SK-N-SH (cell line): ENCODE results near the gene SOX10. TPM values are rescaled to one million over a fixed set of nuclear protein-coding genes. Genes with fewer than 3 reads are reported as not detected.

ENCODE experiments used
- CTCF ChIA-PET: fragments of 300-600, 350-600 bp; formaldehyde crosslinking; extraction: SDS; loops from one replicate; lab custom pipeline; 2021; lab: Yijun Ruan, JAX
- POLR2A ChIA-PET: fragments of 350-600 bp; sonication (Branson Sonifier 250); formaldehyde crosslinking; extraction: SDS; loops from one replicate; lab custom pipeline; 2020; ENCODE audit warnings: antibody characterized with exemption, inconsistent platforms; lab: Yijun Ruan, JAX
- DNase-seq: peaks from one replicate; pipeline ENCODE4 v3.0.0; 2012
- H2AFZ ChIP-seq: fragments of 200-600 bp; sonication (generic); 2 replicates; pipeline ENCODE4 v1.8.1; 2016; ENCODE audit warnings: antibody characterized with exemption, mild to moderate bottlenecking, low read depth
- H3F3A ChIP-seq: fragments of 200-600 bp; sonication (generic); replicated peaks from 2 replicates; pipeline ENCODE3; 2016; ENCODE audit warnings: antibody characterized with exemption, mild to moderate bottlenecking; ENCODE audit not compliant: insufficient read depth
- H3K27ac ChIP-seq, 2 experiments: fragments of 200-500 bp in 1 of 2; fragments of 200-600 bp in 1 of 2; sonication (Bioruptor generic) in 1 of 2; sonication (generic), shearing (Covaris generic) in 1 of 2; 2 replicates each; pipeline versions ENCODE4 v1.5.1 to v1.6.1; 2014 to 2016; ENCODE audit warnings: low read depth in 2 of 2, inconsistent platforms in 1 of 2, low read length in 1 of 2, mild to moderate bottlenecking in 1 of 2, mixed read lengths in 1 of 2
- H3K27me3 ChIP-seq: fragments of 200-600 bp; sonication (generic), shearing (Covaris generic); 2 replicates; pipeline ENCODE4 v1.6.1; 2016; ENCODE audit warnings: mixed run types; ENCODE audit not compliant: insufficient read depth
- H3K36me3 ChIP-seq, 2 experiments: fragments of 200-500 bp in 1 of 2; fragments of 200-600 bp in 1 of 2; sonication (Bioruptor generic) in 1 of 2; sonication (generic) in 1 of 2; replicated peaks in 1 of 2; 2 replicates each; pipeline versions ENCODE3 to v1.5.1; 2014 to 2016; ENCODE audit warnings: low read length in 1 of 2, mild to moderate bottlenecking in 1 of 2; ENCODE audit not compliant: insufficient read depth in 2 of 2, control insufficient read depth in 1 of 2
- H3K4me1 ChIP-seq, 2 experiments: fragments of 200-500 bp in 1 of 2; fragments of 200-600 bp in 1 of 2; sonication (Bioruptor generic) in 1 of 2; sonication (generic), shearing (Covaris generic) in 1 of 2; 2 replicates each; pipeline versions ENCODE4 v1.5.1 to v1.6.1; 2014 to 2016; ENCODE audit warnings: low read depth in 1 of 2, low read length in 1 of 2, mixed run types in 1 of 2; ENCODE audit not compliant: insufficient read depth in 2 of 2, control insufficient read depth in 1 of 2
- H3K4me2 ChIP-seq: fragments of 200-600 bp; sonication (generic), shearing (Covaris generic); 2 replicates; pipeline ENCODE4 v1.6.1; 2017; ENCODE audit warnings: mixed run types
- H3K4me3 ChIP-seq, 2 experiments: fragments of 200-500 bp in 1 of 2; fragments of 200-600 bp in 1 of 2; sonication (Bioruptor generic) in 1 of 2; sonication (generic), shearing (Covaris generic) in 1 of 2; 2 replicates each; pipeline versions ENCODE4 v1.5.1 to v1.8.1; 2014 to 2016; ENCODE audit warnings: low read depth in 2 of 2, inconsistent platforms in 1 of 2, low read length in 1 of 2, mild to moderate bottlenecking in 1 of 2, mixed read lengths in 1 of 2, moderate library complexity in 1 of 2
- H3K79me2 ChIP-seq: fragments of 200-600 bp; sonication (generic); 2 replicates; pipeline ENCODE4 v1.8.1; 2017; ENCODE audit warnings: mild to moderate bottlenecking; ENCODE audit not compliant: insufficient read depth
- H3K9ac ChIP-seq: fragments of 200-600 bp; sonication (generic); 2 replicates; pipeline ENCODE4 v1.6.1; 2017; ENCODE audit warnings: mixed run types
- H3K9me2 ChIP-seq: fragments of 200-600 bp; sonication (generic); 2 replicates; pipeline ENCODE4 v1.6.1; 2017; ENCODE audit warnings: mixed run types
- H3K9me3 ChIP-seq: fragments of 200-600 bp; sonication (generic); 2 replicates; pipeline ENCODE4 v1.6.1; 2017; ENCODE audit warnings: mixed run types, mild to moderate bottlenecking, moderate library complexity
- H4K20me1 ChIP-seq: fragments of 200-600 bp; sonication (generic); 2 replicates; pipeline ENCODE4 v1.6.1; 2017; ENCODE audit warnings: mild to moderate bottlenecking, mixed run types; ENCODE audit not compliant: insufficient read depth
- ELF1 ChIP-seq: IDR thresholded peaks from 2 replicates; pipeline ENCODE4 v1.4.0; 2012
- EP300 ChIP-seq, 2 experiments: IDR thresholded peaks; 2 replicates each; pipeline versions ENCODE4 v1.4.0 to v1.6.1; 2012; ENCODE audit warnings: borderline replicate concordance in 1 of 2, low read depth in 1 of 2, low read length in 1 of 2
- FOXJ3 ChIP-seq: sonication (generic); formaldehyde crosslinking; IDR thresholded peaks from 2 replicates; pipeline ENCODE4 v1.5.1; 2020; ENCODE audit warnings: mild to moderate bottlenecking, missing genetic modification reagents
- FOXM1 ChIP-seq: IDR thresholded peaks from 2 replicates; pipeline ENCODE4 v1.4.0; 2012; ENCODE audit warnings: low read depth, mild to moderate bottlenecking
- GABPA ChIP-seq: IDR thresholded peaks from 2 replicates; pipeline ENCODE4 v1.4.0; 2012; ENCODE audit warnings: low read depth, mild to moderate bottlenecking
- GATA2 ChIP-seq: sonication (generic); formaldehyde crosslinking; IDR thresholded peaks from 2 replicates; pipeline ENCODE4 v1.5.0; 2020; ENCODE audit warnings: mild to moderate bottlenecking, missing genetic modification reagents
- JUND ChIP-seq: IDR thresholded peaks from 2 replicates; pipeline ENCODE4 v1.4.0; 2012
- MAX ChIP-seq: IDR thresholded peaks from 2 replicates; pipeline ENCODE4 v1.4.0; 2012; ENCODE audit warnings: low read depth
- MEF2A ChIP-seq: IDR thresholded peaks from 2 replicates; pipeline ENCODE4 v1.4.0; 2012; ENCODE audit warnings: low read depth, borderline replicate concordance
- NFIC ChIP-seq: IDR thresholded peaks from 2 replicates; pipeline ENCODE4 v1.4.0; 2012; ENCODE audit warnings: borderline replicate concordance
- NRF1 ChIP-seq: IDR thresholded peaks from 2 replicates; pipeline ENCODE4 v1.6.1; 2012; ENCODE audit warnings: low read depth, mild to moderate bottlenecking, low read length
- POLR2AphosphoS5 ChIP-seq: IDR thresholded peaks from 2 replicates; pipeline ENCODE4 v1.6.1; 2012; ENCODE audit warnings: low read depth, low read length
- RAD21 ChIP-seq: IDR thresholded peaks from 2 replicates; pipeline ENCODE4 v1.6.1; 2012; ENCODE audit warnings: mild to moderate bottlenecking, low read length
- RFX5 ChIP-seq: IDR thresholded peaks from 2 replicates; pipeline ENCODE4 v1.6.1; 2012; ENCODE audit warnings: mild to moderate bottlenecking, improper control_type of control experiment, low read length
- RXRA ChIP-seq: IDR thresholded peaks from 2 replicates; pipeline ENCODE4 v1.4.0; 2012; ENCODE audit warnings: low read depth, mild to moderate bottlenecking, borderline replicate concordance
- TAF1 ChIP-seq: IDR thresholded peaks from 2 replicates; pipeline ENCODE4 v1.6.1; 2012; ENCODE audit warnings: low read depth, mild to moderate bottlenecking, low read length, moderate library complexity, borderline replicate concordance
- TCF12 ChIP-seq: IDR thresholded peaks from 2 replicates; pipeline ENCODE4 v1.4.0; 2012
- TEAD4 ChIP-seq: IDR thresholded peaks from 2 replicates; pipeline ENCODE4 v1.4.0; 2012; ENCODE audit warnings: mild to moderate bottlenecking, borderline replicate concordance; ENCODE audit not compliant: insufficient read depth
- WGBS: methylation state at CpG from one replicate; pipeline ENCODE4 v1.1.6; 2017; ENCODE audit warnings: low lambda C conversion rate; 5-methylcytosine and 5-hydroxymethylcytosine counted together
- polyA plus RNA-seq, 3 experiments: library from polyadenylated mRNA; depleted of rRNA; stranded (reverse); fragments of >200 nt; gene quantifications; 2 replicates each; pipeline ENCODE4 v1.2.3, GENCODE V29; 2012
- TF ChIP-seq, protein P1 (sequence below): IDR thresholded peaks from 2 replicates; pipeline ENCODE4 v1.6.1; 2012; ENCODE audit warnings: mild to moderate bottlenecking, low read depth, low read length, moderate library complexity
- TF ChIP-seq, protein P2 (sequence below): fragments of 150-350 bp; IDR thresholded peaks from 2 replicates; pipeline ENCODE4 v1.6.1; 2017; ENCODE audit warnings: antibody characterized with exemption, low read length, low read depth, borderline replicate concordance
- TF ChIP-seq, protein P3 (sequence below): IDR thresholded peaks from 2 replicates; pipeline ENCODE4 v1.4.0; 2012; ENCODE audit warnings: low read depth, borderline replicate concordance

Gene SOX10
- polyA plus RNA-seq, 1 of the 3 experiments (the other 2 are of a cell fraction): not detected

- ChIA-PET POLR2A (no interaction called here), CTCF (no interaction called here)
- H3K79me2 ChIP-seq: no peaks in the 10 kb centered on the region
- WGBS: 48% methylated on average over 4 of the region's 14 CpGs
- no peaks in the 10 kb centered on the region for H4K20me1 ChIP-seq
- no peaks in the 10 kb centered on the region for H3K36me3 ChIP-seq
- no peaks in the 10 kb centered on the region for H3F3A ChIP-seq
- no peaks in the 10 kb centered on the region; a peak in 1 of 4 replicates for H3K4me1 ChIP-seq
- H3K27me3 ChIP-seq: no peaks in the 10 kb centered on the region
- no peaks in the 10 kb centered on the region for H3K9me3 ChIP-seq
- H3K4me2 ChIP-seq: no peak overlapping the region
- no peak overlapping the region for H2AFZ ChIP-seq
- H3K9ac ChIP-seq: no peak overlapping the region
- H3K9me2 ChIP-seq: no peaks in the 10 kb centered on the region
- no peak for TF ChIP-seq ELF1
- TF ChIP-seq GATA2 (CRISPR knock-in tag): peak; percentile 42; the same call in 1 of the 2 replicates
- TF ChIP-seq RXRA: no peak
- no peak for TF ChIP-seq POLR2AphosphoS5
- no peak for TF ChIP-seq MEF2A
- no peak for TF ChIP-seq RAD21
- no peak for TF ChIP-seq TAF1
- TF ChIP-seq, protein P1, sequence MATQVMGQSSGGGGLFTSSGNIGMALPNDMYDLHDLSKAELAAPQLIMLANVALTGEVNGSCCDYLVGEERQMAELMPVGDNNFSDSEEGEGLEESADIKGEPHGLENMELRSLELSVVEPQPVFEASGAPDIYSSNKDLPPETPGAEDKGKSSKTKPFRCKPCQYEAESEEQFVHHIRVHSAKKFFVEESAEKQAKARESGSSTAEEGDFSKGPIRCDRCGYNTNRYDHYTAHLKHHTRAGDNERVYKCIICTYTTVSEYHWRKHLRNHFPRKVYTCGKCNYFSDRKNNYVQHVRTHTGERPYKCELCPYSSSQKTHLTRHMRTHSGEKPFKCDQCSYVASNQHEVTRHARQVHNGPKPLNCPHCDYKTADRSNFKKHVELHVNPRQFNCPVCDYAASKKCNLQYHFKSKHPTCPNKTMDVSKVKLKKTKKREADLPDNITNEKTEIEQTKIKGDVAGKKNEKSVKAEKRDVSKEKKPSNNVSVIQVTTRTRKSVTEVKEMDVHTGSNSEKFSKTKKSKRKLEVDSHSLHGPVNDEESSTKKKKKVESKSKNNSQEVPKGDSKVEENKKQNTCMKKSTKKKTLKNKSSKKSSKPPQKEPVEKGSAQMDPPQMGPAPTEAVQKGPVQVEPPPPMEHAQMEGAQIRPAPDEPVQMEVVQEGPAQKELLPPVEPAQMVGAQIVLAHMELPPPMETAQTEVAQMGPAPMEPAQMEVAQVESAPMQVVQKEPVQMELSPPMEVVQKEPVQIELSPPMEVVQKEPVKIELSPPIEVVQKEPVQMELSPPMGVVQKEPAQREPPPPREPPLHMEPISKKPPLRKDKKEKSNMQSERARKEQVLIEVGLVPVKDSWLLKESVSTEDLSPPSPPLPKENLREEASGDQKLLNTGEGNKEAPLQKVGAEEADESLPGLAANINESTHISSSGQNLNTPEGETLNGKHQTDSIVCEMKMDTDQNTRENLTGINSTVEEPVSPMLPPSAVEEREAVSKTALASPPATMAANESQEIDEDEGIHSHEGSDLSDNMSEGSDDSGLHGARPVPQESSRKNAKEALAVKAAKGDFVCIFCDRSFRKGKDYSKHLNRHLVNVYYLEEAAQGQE: no peak
- TF ChIP-seq FOXJ3 (CRISPR knock-in tag): no peak
- TF ChIP-seq RFX5: no peak
- TF ChIP-seq GABPA: no peak
- 0 out of 4 replicates have a peak, but pooled peaks of 1 of the 2 experiments have one; percentile 43 for TF ChIP-seq EP300 (IDR thresholded peaks at IDR 0.05; ENCODE audit: borderline replicate concordance in 1 of 2, low read depth in 1 of 2, low read length in 1 of 2)
- TF ChIP-seq, all 33 proteins: peak for 2
- Histone ChIP-seq H3K4me3 (no peak overlapping the region), H3K27ac (no peak overlapping the region)
- DNase-seq: no peak
These were observed 24.8 kb upstream of the SOX10 start for GRCh38 chr22:38009000-38009806.

DNA sequence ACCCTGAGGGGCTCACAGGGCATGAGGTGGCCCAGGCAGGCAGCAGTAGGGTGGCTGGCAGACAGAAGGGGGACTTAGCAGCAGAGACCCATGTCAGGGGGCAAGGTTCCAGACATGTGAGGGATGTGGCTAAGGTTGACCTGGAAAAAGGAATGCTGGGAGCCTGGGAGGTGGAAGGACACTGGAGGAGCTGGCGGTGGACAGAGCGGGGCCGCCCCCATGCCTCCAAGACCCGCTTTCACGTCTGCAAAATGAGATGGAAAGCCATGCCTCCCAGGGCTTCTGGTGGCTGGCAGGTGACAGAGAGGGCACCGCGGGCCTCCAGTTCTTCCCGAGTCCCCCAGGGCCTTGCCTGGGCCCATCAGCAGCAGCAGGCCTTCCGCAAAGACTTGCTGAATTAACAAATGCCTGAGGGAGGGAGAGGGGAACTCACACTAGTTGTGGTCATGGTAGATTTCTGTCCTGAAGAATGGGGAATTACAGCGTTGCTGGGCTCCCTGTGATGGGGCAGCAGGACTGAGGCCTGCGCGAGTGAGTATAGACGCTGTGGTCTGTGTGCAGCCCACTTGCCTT lies 23.1 kb upstream of the SOX10 start:
- WGBS: 80% methylated on average over 1 of the region's 13 CpGs
- POLR2A ChIA-PET: no interaction called here
- TF ChIP-seq MEF2A: no peak
- TF ChIP-seq NFIC: no peak
- no peak for TF ChIP-seq FOXJ3 (CRISPR knock-in tag)
- TF ChIP-seq EP300 (IDR thresholded peaks at IDR 0.05; ENCODE audit: borderline replicate concordance in 1 of 2, low read depth in 1 of 2, low read length in 1 of 2): no peak
- no peak for TF ChIP-seq GATA2 (CRISPR knock-in tag)
- no peak for TF ChIP-seq FOXM1
- no peak for TF ChIP-seq RAD21
- TF ChIP-seq JUND: no peak
- no peak for TF ChIP-seq TEAD4
- no peak for TF ChIP-seq GABPA
- TF ChIP-seq, protein P2, sequence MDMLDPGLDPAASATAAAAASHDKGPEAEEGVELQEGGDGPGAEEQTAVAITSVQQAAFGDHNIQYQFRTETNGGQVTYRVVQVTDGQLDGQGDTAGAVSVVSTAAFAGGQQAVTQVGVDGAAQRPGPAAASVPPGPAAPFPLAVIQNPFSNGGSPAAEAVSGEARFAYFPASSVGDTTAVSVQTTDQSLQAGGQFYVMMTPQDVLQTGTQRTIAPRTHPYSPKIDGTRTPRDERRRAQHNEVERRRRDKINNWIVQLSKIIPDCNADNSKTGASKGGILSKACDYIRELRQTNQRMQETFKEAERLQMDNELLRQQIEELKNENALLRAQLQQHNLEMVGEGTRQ: no peak
- no peak for TF ChIP-seq MAX
- TF ChIP-seq, protein P3, sequence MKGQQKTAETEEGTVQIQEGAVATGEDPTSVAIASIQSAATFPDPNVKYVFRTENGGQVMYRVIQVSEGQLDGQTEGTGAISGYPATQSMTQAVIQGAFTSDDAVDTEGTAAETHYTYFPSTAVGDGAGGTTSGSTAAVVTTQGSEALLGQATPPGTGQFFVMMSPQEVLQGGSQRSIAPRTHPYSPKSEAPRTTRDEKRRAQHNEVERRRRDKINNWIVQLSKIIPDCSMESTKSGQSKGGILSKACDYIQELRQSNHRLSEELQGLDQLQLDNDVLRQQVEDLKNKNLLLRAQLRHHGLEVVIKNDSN: no peak
- TF ChIP-seq NRF1: no peak
- TF ChIP-seq RFX5: no peak
- TF ChIP-seq TCF12: no peak
- TF ChIP-seq POLR2AphosphoS5: no peak
- TF ChIP-seq TAF1: no peak

More for the DNA sequence above, 23.1 kb upstream of the SOX10 start:
- no peaks in the 10 kb centered on the region for H3K79me2 ChIP-seq
- H3K27me3 ChIP-seq: no peaks in the 10 kb centered on the region
- no peak overlapping the region for H2AFZ ChIP-seq
- DNase-seq: no peak
- H4K20me1 ChIP-seq: no peaks in the 10 kb centered on the region
- H3K9me2 ChIP-seq: no peaks in the 10 kb centered on the region
- H3K9me3 ChIP-seq: no peaks in the 10 kb centered on the region
- no peaks in the 10 kb centered on the region for H3K36me3 ChIP-seq
- CTCF ChIA-PET: interaction anchor here (0.6 kb wide), 2 partner anchors 10 to 110 kb away, joined by 3 read pairs; no protein-coding TSS in a partner anchor
- no peak overlapping the region for H3K27ac ChIP-seq
- H3F3A ChIP-seq: no peaks in the 10 kb centered on the region
- no peak overlapping the region for H3K4me3 ChIP-seq
- H3K4me1 ChIP-seq: no peaks in the 10 kb centered on the region; a peak in 1 of 4 replicates
- H3K9ac ChIP-seq: no peak overlapping the region
- no peak overlapping the region for H3K4me2 ChIP-seq
